HG02623 (cell line): ENCODE measurements around the gene TARBP1.
"Not testable (repeated sequence)": the region's sequence is repeated elsewhere in the genome, so short reads cannot be mapped to it uniquely, and the experiment has no call there.

Experiments used
- ATAC-seq: cut with Tn5 transposase; IDR thresholded peaks from one replicate; pipeline ENCODE4 v1.9.1; 2021; ENCODE audit warnings: moderate library complexity; ENCODE audit not compliant: unreplicated experiment

The TARBP1 gene

GRCh38 chr1:234504969-234505768, 26.2 kb upstream of the TARBP1 start:
- no peak for ATAC-seq

DNA sequence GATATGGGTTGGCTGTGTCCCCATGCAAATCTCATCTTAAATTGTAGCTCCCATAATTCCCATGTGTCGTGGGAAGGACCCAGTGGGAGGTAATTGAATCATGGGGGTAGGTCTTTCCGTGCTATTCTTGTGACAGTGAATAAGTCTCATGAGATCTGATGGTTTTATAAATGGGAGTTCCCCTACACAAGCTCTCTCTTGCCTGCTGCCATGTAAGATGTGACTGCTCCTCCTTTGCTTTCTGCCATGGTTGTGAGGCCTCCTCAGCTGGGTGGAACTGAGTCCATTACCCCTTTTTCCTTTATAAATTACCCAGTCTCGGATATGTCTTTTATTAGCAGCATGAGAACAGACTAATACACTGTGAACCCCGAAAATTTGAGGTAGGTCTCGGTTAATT, 25.3 kb upstream of the TARBP1 start:
- ATAC-seq: not testable (repeated sequence)

DNA sequence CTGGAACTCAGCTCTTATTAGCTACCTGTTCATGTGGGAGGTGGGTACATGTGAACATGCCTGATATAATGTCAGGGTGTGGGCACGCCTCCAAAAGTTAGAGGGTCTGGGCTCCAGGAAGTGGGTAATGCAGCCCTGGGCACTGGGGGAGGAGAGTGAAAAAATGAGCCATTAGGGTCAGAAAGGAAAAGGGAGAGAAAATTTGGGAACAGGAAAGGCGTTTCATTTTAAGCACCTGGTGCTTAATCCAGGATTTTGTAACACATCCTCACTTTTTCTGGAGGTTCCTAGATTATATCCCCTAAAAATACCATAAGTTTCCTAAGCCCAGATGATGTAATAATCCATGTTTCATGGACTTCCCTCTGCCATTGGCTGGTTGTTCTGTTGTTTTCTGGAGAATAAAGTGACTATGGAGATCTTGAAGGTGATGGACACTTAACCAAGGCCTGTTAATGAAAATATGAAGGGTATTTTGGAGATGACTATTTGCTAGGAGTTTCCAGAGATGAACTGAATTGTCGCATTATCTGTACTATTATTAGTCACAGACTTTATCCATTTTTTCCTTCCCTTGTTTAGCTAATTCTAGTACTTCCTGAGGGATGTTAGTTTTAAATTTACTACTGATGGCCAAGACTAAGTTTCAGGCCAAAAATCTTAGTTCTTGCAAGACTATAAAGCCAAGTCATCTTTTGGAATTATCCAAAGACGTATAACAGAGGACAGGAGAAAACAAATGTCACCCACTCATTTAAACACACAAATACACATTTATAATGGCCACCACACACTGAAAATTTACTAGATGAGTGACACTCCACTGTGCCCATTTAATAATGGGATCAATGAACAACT, 24.4 kb upstream of the TARBP1 start:
- ATAC-seq: no peak

DNA sequence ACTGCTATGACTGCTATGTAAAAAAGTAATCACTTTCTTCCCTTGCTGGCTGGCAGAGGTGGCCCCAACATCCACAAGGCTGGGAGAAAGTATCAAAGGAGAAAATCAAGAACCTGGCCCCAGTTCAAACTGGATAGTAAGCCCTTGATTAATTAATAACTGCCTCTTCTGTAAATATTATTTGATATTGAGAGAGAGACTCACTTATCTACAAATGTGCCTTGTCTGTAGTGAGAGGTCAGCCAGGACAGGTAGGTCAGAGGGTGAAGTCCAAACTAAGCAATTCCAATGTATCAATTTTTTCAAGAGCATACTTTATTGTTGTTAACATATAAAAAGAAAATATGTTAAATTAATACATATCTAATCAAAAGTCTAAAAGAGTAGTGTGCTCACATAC, 23.8 kb upstream of the TARBP1 start:
- no peak for ATAC-seq

DNA sequence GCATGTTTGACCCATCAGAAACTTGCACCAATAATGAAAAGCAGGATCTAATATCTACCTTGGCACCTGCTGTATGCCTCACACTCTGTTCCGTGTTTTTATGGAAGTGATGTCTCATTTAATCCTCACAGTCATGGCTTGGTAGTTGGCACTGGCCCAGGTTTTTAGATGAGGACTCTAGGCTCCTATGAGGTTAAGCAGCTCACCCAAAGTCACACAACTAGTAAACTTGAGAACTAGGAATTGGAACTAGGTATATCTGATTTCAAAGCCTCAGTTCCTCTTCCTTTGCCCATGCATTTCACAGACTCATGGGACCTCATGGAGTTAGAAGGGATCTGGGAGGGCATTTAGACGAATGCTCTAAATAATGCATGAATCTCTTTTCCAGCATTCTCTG, 21.3 kb upstream of the TARBP1 start:
- no peak for ATAC-seq

GRCh38 chr1:234499943-234500245, 20.9 kb upstream of the TARBP1 start:
- no peak for ATAC-seq

- peak; percentile 37 for ATAC-seq
Measured at GRCh38 chr1:234499119-234499942, 20.4 kb upstream of the TARBP1 start.

DNA sequence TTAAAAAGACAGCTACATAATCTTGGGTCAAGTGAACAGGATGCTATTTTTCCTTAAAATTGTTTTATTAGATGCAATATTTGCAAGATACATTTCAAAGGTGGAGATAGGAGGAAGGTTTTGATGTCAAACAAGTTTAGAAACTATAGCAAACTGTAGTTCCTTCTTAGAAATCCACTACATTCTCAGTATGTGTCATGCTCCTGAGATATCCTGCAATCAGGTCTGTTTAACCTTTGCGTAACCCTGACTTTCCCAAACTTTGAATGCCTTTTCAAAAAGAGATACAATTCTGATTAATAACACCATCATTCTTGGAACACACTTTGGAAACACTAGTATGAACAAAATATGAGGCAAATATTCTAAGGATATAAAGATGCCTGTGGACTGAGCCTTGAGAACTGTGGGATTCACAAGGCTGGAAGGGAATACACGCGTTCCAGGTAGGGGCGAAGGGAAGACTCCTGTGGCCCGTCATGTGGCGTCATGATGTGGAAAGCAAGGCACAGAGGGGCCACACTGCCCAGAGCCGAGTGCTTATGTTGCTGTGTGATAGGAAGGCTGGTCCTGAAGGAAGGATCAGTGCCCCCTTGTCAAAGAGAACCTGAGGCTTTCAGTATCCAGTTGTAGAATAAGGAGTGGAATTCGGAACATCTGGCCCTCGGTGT, 19.6 kb upstream of the TARBP1 start:
- ATAC-seq: no peak

GRCh38 chr1:234497589-234497988, 18.6 kb upstream of the TARBP1 start:
- ATAC-seq: no peak

GRCh38 chr1:234495231-234495990, 16.4 kb upstream of the TARBP1 start:
- peak; percentile 69 for ATAC-seq

GRCh38 chr1:234494049-234494448, 15.1 kb upstream of the TARBP1 start:
- no peak for ATAC-seq

- ATAC-seq: no peak
Measured at GRCh38 chr1:234490793-234491479, 12.0 kb upstream of the TARBP1 start.

DNA sequence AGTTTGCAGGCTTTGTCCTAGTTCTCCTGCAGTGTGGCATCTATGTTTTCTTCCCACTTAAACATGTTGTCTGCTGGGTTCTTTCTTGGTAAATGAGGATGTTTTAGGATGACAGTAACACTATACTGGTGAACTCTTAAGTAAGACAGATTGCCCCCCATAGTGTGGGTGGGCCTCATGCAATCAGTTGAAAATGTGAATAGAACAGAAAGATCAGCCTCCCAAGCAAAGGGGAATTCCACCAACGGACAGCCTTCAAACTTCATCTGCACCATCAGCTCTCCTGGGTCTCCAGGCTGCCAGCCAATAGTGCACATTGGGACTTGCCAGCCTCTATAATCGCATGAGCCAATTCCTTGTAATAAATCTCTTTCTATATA, 10.7 kb upstream of the TARBP1 start:
- ATAC-seq: no peak

DNA sequence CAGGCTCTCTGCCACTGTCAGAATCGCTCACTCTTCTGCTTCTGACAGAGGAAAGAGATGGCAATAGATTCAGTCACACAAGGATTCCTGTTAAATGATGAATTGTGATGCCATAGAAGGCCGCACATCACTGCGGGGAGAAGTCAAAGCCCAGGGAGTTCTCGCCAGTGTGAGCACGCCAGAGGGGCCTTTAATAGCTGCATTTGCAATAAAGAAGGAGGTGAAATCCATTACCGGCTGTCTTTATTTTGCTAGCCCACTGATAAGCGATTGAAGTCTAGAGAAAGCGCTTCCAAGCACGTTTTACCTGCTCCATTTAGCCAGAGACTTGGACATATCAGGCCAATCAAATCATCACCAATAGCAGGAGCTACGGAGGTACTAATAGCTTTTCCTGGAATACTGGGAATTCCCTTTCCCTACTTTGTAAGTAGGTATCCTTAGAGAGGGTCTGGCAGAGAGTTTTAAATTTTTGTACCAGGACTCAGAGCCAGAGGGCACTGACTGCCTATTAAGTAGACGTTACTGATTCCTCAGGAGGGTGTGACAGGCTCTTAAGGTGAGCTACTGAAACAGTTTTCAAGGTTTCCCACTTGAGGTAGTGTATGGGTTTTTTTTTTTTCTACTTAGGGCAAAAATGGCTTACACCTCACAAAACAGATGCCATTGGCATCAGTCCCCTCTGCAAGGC, 10.2 kb upstream of the TARBP1 start:
- no peak for ATAC-seq

DNA sequence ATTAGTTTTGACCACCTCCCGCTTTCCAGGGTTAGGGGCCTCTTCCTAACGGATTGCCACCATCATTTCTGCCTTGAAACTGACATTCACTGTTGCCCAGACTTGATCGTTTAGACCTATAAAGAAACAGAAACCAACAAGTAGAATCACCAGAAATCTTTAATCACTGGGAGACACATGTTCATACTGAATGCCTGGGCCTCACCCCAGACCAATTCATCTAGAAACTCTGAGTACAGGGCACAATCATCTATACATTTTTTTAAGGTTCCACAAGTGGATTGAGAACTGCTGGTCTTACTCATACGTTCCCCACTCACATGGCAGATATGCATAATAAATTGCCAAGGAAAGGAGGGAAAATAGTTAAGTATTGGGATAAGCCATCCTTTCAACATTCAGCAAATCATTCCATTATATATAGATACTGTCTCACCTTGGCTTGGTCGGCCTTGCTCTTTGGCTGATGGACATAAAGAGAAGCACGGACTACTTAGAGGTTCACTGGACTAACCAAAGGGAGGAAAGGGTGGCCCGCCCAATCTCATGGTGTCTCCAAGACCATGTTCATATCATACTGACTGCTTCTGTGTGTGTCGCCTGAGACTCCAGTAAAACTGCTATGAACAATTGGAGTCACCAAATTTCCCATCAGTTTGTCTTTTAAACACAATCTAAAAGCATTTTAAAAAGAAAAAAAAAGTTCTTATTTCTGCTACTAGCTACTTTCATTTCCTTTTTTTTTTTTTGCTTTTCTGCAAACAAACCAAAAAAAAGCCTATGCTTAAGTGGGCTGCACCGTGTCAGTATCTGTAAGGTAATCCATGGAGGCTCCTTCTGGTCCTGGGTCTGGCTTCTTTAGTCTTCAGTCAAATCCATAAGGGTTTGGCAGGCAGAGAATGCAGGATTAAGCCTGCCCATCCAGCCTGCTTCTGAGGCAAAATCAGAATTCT, 9.4 kb upstream of the TARBP1 start:
- no peak for ATAC-seq

GRCh38 chr1:234486858-234487840, 8.2 kb upstream of the TARBP1 start:
- no peak for ATAC-seq
